CD4-positive, alpha-beta memory T cell (primary cell): Measurements from ENCODE around the gene MAP3K12. TPM values are rescaled to one million over a fixed set of nuclear protein-coding genes. Genes with fewer than 3 reads are reported as not detected.

Experiments used
- CTCF ChIA-PET: fragments of 350-600 bp; sonication (Branson Sonifier 250); formaldehyde crosslinking; loops from one replicate; lab custom pipeline; 2021; ENCODE audit warnings: inconsistent platforms; ENCODE audit not compliant: partially characterized antibody; lab: Charles Lee
- POLR2A ChIA-PET: fragments of 350-600 bp; sonication (Branson Sonifier 250); formaldehyde crosslinking; loops from one replicate; lab custom pipeline; 2021; ENCODE audit not compliant: partially characterized antibody; lab: Charles Lee
- DNase-seq, 5 donors: peaks; one replicate each; pipeline versions ENCODE4 v3.0.0 to v3.0.0-alpha.2; 2020 to 2022; ENCODE audit warnings: mixed read lengths in 1 of 5
- H3K27ac ChIP-seq: one replicate; pipeline ENCODE4 v1.7.0; 2013; ENCODE audit warnings: low read depth, low read length
- H3K27me3 ChIP-seq: 2 replicates; pipeline ENCODE4 v1.7.0; 2013; ENCODE audit warnings: mild to moderate bottlenecking, low read length, moderate library complexity; ENCODE audit not compliant: insufficient read depth
- H3K36me3 ChIP-seq: 2 replicates; pipeline ENCODE4 v1.7.0; 2013; ENCODE audit warnings: mild to moderate bottlenecking, low read length, moderate library complexity; ENCODE audit not compliant: insufficient read depth
- H3K4me1 ChIP-seq: 2 replicates; pipeline ENCODE4 v1.7.0; 2013; ENCODE audit warnings: mild to moderate bottlenecking, low read length, moderate library complexity; ENCODE audit not compliant: insufficient read depth
- H3K4me3 ChIP-seq, 2 donors: one replicate each; pipeline ENCODE4 v1.7.0; 2013; ENCODE audit warnings: low read length in 2 of 2, mild to moderate bottlenecking in 1 of 2
- H3K9me3 ChIP-seq, 2 donors: one replicate each; pipeline ENCODE4 v1.7.0; 2013; ENCODE audit warnings: low read length in 2 of 2, control low read depth in 1 of 2; ENCODE audit not compliant: control insufficient read depth in 1 of 2
- H3K27ac Mint-ChIP-seq, 7 donors: one replicate each; pipeline ENCODE4 v1.8.0; 2020 to 2021; ENCODE audit warnings: mixed read lengths in 7 of 7, mild to moderate bottlenecking in 6 of 7, inconsistent platforms in 3 of 7, moderate library complexity in 3 of 7
- H3K27me3 Mint-ChIP-seq, 2 donors: one replicate each; pipeline ENCODE4 v1.8.0; 2020 to 2021; ENCODE audit warnings: mixed read lengths in 2 of 2
- H3K36me3 Mint-ChIP-seq, 2 donors: one replicate each; pipeline ENCODE4 v1.8.0; 2020 to 2021; ENCODE audit warnings: mixed read lengths in 2 of 2, inconsistent platforms in 1 of 2, mild to moderate bottlenecking in 1 of 2
- H3K4me1 Mint-ChIP-seq, 4 donors: one replicate each; pipeline ENCODE4 v1.8.0; 2020 to 2021; ENCODE audit warnings: mixed read lengths in 4 of 4, mild to moderate bottlenecking in 1 of 4
- H3K4me3 Mint-ChIP-seq, 8 donors: one replicate each; pipeline ENCODE4 v1.8.0; 2020 to 2021; ENCODE audit warnings: mixed read lengths in 8 of 8, mild to moderate bottlenecking in 7 of 8, moderate library complexity in 6 of 8, inconsistent platforms in 3 of 8
- H3K9me3 Mint-ChIP-seq, 8 donors: one replicate each; pipeline ENCODE4 v1.8.0; 2020 to 2021; ENCODE audit warnings: mixed read lengths in 8 of 8, mild to moderate bottlenecking in 5 of 8, inconsistent platforms in 3 of 8, moderate library complexity in 1 of 8
- intact Hi-C: fragments of 100-400 bp; cut with micrococcal nuclease; formaldehyde crosslinking; loops from one replicate; pipeline ENCODE4 v1.15.1; 2023
- polyA plus RNA-seq, 2 donors: library from polyadenylated mRNA; unstranded; fragments of 300-500 nt; fragmentation: Illumina TruSeq; gene quantifications; one replicate each; pipeline ENCODE4 v1.2.3, GENCODE V29; 2021
- total RNA-seq, 2 experiments: library from RNA; stranded (reverse); gene quantifications; one replicate each; pipeline ENCODE4 v1.2.3, GENCODE V29; 2021

MAP3K12 gene
- total and polyA plus RNA-seq, 4 experiments from 2014 or later = 3.1 to 28.2 (median 16.8) TPM

- intact Hi-C loops = no loop called here
- Mint-ChIP-seq H3K4me3 (no peak overlapping the region), H3K4me1 (no peaks in the 10 kb centered on the region), H3K27me3 (no peaks in the 10 kb centered on the region), H3K36me3 (peaks cover 39 to 68% of the 10 kb centered on the region in 2 donors), H3K9me3 (no peaks in the 10 kb centered on the region), H3K27ac (peak overlapping the region in 4 of 7 donors; percentile 17 to 71 (median 42))
- no peaks in the 10 kb centered on the region for H3K9me3 ChIP-seq
- H3K27ac ChIP-seq = no peak overlapping the region
- POLR2A ChIA-PET = no interaction called here
- CTCF ChIA-PET = interaction anchor here (1.2 to 1.3 kb wide), 2 partner anchors 155 to 165 kb away, joined by 3 read pairs; no protein-coding TSS in a partner anchor
- no peak overlapping the region for H3K4me3 ChIP-seq
- no peaks in the 10 kb centered on the region for H3K4me1 ChIP-seq
- peaks cover 66% of the 10 kb centered on the region for H3K36me3 ChIP-seq
- DNase-seq = no peak
- H3K27me3 ChIP-seq = no peaks in the 10 kb centered on the region
Measured at GRCh38 chr12:53516758-53517455, 17.6 kb upstream of the MAP3K12 start.

- DNase-seq = no peak
- no peaks in the 10 kb centered on the region for H3K9me3 ChIP-seq
- ChIA-PET POLR2A (no interaction called here), CTCF (interaction anchor here (1.3 kb wide), 1 partner anchor 163 kb away, joined by 4 read pairs; no protein-coding TSS in a partner anchor)
- Mint-ChIP-seq H3K4me1 (no peaks in the 10 kb centered on the region), H3K27ac (no peak overlapping the region), H3K36me3 (peaks cover 27 to 62% of the 10 kb centered on the region in 2 donors), H3K4me3 (no peak overlapping the region), H3K9me3 (no peaks in the 10 kb centered on the region), H3K27me3 (no peaks in the 10 kb centered on the region)
- no peaks in the 10 kb centered on the region for H3K4me1 ChIP-seq
- no peaks in the 10 kb centered on the region for H3K27me3 ChIP-seq
- H3K36me3 ChIP-seq = peaks cover 51% of the 10 kb centered on the region
- intact Hi-C loops = no loop called here
- no peak overlapping the region for H3K4me3 ChIP-seq
- no peak overlapping the region for H3K27ac ChIP-seq
Measured at GRCh38 chr12:53515291-53515680, 16.0 kb upstream of the MAP3K12 start.

- intact Hi-C loops = no loop called here
- H3K9me3 ChIP-seq = no peaks in the 10 kb centered on the region
- peaks cover 49% of the 10 kb centered on the region for H3K36me3 ChIP-seq
- no peak overlapping the region for H3K4me3 ChIP-seq
- Mint-ChIP-seq H3K27ac (peak overlapping the region in 3 of 7 donors; percentile 29 to 54 (median 36)), H3K4me1 (no peaks in the 10 kb centered on the region), H3K27me3 (no peaks in the 10 kb centered on the region), H3K9me3 (no peaks in the 10 kb centered on the region), H3K36me3 (peaks cover 22 to 60% of the 10 kb centered on the region in 2 donors), H3K4me3 (no peak overlapping the region)
- no peaks in the 10 kb centered on the region for H3K4me1 ChIP-seq
- H3K27ac ChIP-seq = no peak overlapping the region
- CTCF ChIA-PET = interaction anchor here (1.0 to 1.3 kb wide), 2 partner anchors 37 to 162 kb away, joined by 3 to 4 read pairs; no protein-coding TSS in a partner anchor
- no peak for DNase-seq
- no peaks in the 10 kb centered on the region for H3K27me3 ChIP-seq
- POLR2A ChIA-PET = no interaction called here
Measured at GRCh38 chr12:53514628-53515290, 15.5 kb upstream of the MAP3K12 start.

- ChIA-PET CTCF (interaction anchor here (1.0 to 7.1 kb wide), 3 partner anchors 37 to 161 kb away, joined by 3 to 93 read pairs (median 3); no protein-coding TSS in a partner anchor), POLR2A (no interaction called here)
- H3K4me1 ChIP-seq = peaks cover 3% of the 10 kb centered on the region
- no peaks in the 10 kb centered on the region for H3K9me3 ChIP-seq
- Mint-ChIP-seq H3K27ac (peak overlapping the region in 6 of 7 donors; percentile 27 to 79 (median 38)), H3K27me3 (no peaks in the 10 kb centered on the region), H3K4me1 (peaks cover 0 to 4% (median under 1%) of the 10 kb centered on the region in 4 donors), H3K9me3 (no peaks in the 10 kb centered on the region), H3K4me3 (peak overlapping the region in 1 of 8 donors; percentile 37), H3K36me3 (peaks cover 22 to 54% of the 10 kb centered on the region in 2 donors)
- no peak overlapping the region for H3K4me3 ChIP-seq
- H3K27ac ChIP-seq = no peak overlapping the region
- H3K36me3 ChIP-seq = peaks cover 49% of the 10 kb centered on the region
- intact Hi-C loops = no loop called here
- H3K27me3 ChIP-seq = no peaks in the 10 kb centered on the region
- DNase-seq = no peak
Measured at GRCh38 chr12:53513712-53514410, 14.6 kb upstream of the MAP3K12 start.

- no peak for DNase-seq
- ChIA-PET CTCF (interaction anchor here (0.7 to 7.1 kb wide), 13 partner anchors 9 to 187 kb away, joined by 3 to 93 read pairs (median 13); partner anchors contain the start of genes AMHR2 and TARBP2), POLR2A (interaction anchor here (0.9 to 3.4 kb wide), 4 partner anchors 11 to 304 kb away, joined by 3 to 36 read pairs (median 4); partner anchors contain the start of genes MAP3K12, PRR13 and TARBP2)
- Histone ChIP-seq H3K4me3 (no peak overlapping the region), H3K9me3 (no peaks in the 10 kb centered on the region), H3K27ac (no peak overlapping the region), H3K36me3 (peaks cover 19% of the 10 kb centered on the region), H3K4me1 (peaks cover 10% of the 10 kb centered on the region), H3K27me3 (no peaks in the 10 kb centered on the region)
- Mint-ChIP-seq H3K9me3 (no peaks in the 10 kb centered on the region), H3K36me3 (peaks cover 15 to 53% of the 10 kb centered on the region in 2 donors), H3K27me3 (no peaks in the 10 kb centered on the region), H3K27ac (peak overlapping the region in 2 of 7 donors; percentile 4 to 48), H3K4me3 (no peak overlapping the region), H3K4me1 (peaks cover 4 to 13% (median 5%) of the 10 kb centered on the region in 4 donors)
- intact Hi-C loops = no loop called here
Measured at GRCh38 chr12:53510181-53510812, 11.0 kb upstream of the MAP3K12 start.

GRCh38 chr12:53508534-53509170 is 9.4 kb upstream of the MAP3K12 start:
- no peaks in the 10 kb centered on the region for H3K27me3 ChIP-seq
- DNase-seq = peak; percentile 69 to 78 (median 75)
- H3K36me3 Mint-ChIP-seq = peaks cover 5 to 48% of the 10 kb centered on the region in 2 donors
- H3K36me3 ChIP-seq = peaks cover 6% of the 10 kb centered on the region
- peak overlapping the region in 1 of 8 donors; percentile 2 for H3K4me3 Mint-ChIP-seq
- POLR2A ChIA-PET = interaction anchor here (0.6 to 3.4 kb wide), 15 partner anchors 9 to 429 kb away, joined by 3 to 36 read pairs (median 4); partner anchors contain the start of genes MAP3K12, PRR13, SPRYD3 and TARBP2
- H3K27ac Mint-ChIP-seq = peak overlapping the region; percentile 14 to 70 (median 47)
- CTCF ChIA-PET = interaction anchor here (0.6 to 7.1 kb wide), 43 partner anchors 8 to 455 kb away, joined by 3 to 93 read pairs (median 5); partner anchors contain the start of genes AAAS, AMHR2, PFDN5 and PRR13
- peaks cover 10% of the 10 kb centered on the region for H3K4me1 ChIP-seq
- H3K9me3 Mint-ChIP-seq = peaks cover 0 to under 1% (median 0%) of the 10 kb centered on the region in 8 donors
- H3K4me3 ChIP-seq = no peak overlapping the region
- H3K9me3 ChIP-seq = no peaks in the 10 kb centered on the region
- H3K4me1 Mint-ChIP-seq = peaks cover 5 to 16% (median 8%) of the 10 kb centered on the region in 4 donors
- H3K27me3 Mint-ChIP-seq = no peaks in the 10 kb centered on the region
- peak overlapping the region; percentile 16 for H3K27ac ChIP-seq
- intact Hi-C loops = loop anchor here (1.0 to 2.0 kb wide), 5 partner anchors 32 to 184 kb away; partner anchors contain the start of gene PRR13
